HG03095 (cell line): ENCODE measurements around the gene SIGLEC1.

ENCODE experiments used
- ATAC-seq: cut with Tn5 transposase; IDR thresholded peaks from one replicate; pipeline ENCODE4 v1.9.1; 2021; ENCODE audit warnings: moderate library complexity; ENCODE audit not compliant: unreplicated experiment

SIGLEC1 gene

GRCh38 chr20:3729378-3729777, 17.0 kb upstream of the SIGLEC1 start:
- no peak for ATAC-seq

GRCh38 chr20:3728876-3729275, 16.5 kb upstream of the SIGLEC1 start:
- no peak for ATAC-seq

GRCh38 chr20:3728354-3728753, 16.0 kb upstream of the SIGLEC1 start:
- ATAC-seq, result no peak

GRCh38 chr20:3727401-3728021, 15.1 kb upstream of the SIGLEC1 start:
- no peak for ATAC-seq

- no peak for ATAC-seq
Observed at GRCh38 chr20:3724356-3724755, 12.0 kb upstream of the SIGLEC1 start.

GRCh38 chr20:3723284-3723683, 10.9 kb upstream of the SIGLEC1 start:
- ATAC-seq, result no peak

- no peak for ATAC-seq
Observed at GRCh38 chr20:3721912-3722311, 9.5 kb upstream of the SIGLEC1 start.

GRCh38 chr20:3720626-3721025, 8.2 kb upstream of the SIGLEC1 start:
- ATAC-seq, result no peak

- ATAC-seq, result no peak
Observed at GRCh38 chr20:3720068-3720467, 7.7 kb upstream of the SIGLEC1 start.

- ATAC-seq, result no peak
Observed at GRCh38 chr20:3719046-3719445, 6.6 kb upstream of the SIGLEC1 start.

- ATAC-seq, result no peak
Observed at GRCh38 chr20:3716195-3716834, 3.9 kb upstream of the SIGLEC1 start.

GRCh38 chr20:3714092-3714491, 1.7 kb upstream of the SIGLEC1 start:
- ATAC-seq, result no peak

GRCh38 chr20:3711484-3711941, 887 bp downstream of the SIGLEC1 start:
- ATAC-seq, result no peak

- ATAC-seq, result no peak
Observed at GRCh38 chr20:3710703-3711483, 1.5 kb downstream of the SIGLEC1 start.

GRCh38 chr20:3710011-3710466, 2.4 kb downstream of the SIGLEC1 start:
- ATAC-seq, result no peak

- ATAC-seq, result no peak
Observed at GRCh38 chr20:3707508-3707899, 4.9 kb downstream of the SIGLEC1 start.

- ATAC-seq, result no peak
Observed at GRCh38 chr20:3706774-3707507, 5.5 kb downstream of the SIGLEC1 start.

- ATAC-seq, result no peak
Observed at GRCh38 chr20:3705970-3706739, 6.2 kb downstream of the SIGLEC1 start.

GRCh38 chr20:3705491-3705969, 6.9 kb downstream of the SIGLEC1 start:
- no peak for ATAC-seq

GRCh38 chr20:3704087-3704486, 8.3 kb downstream of the SIGLEC1 start:
- ATAC-seq, result no peak
